ENCODE measurements around the gene RABL6.

RABL6 gene

GRCh38 chr9:136769710-136770191 is 38.0 kb upstream of the RABL6 start:
- TF ChIP-seq SUZ12 (IDR thresholded peaks at IDR 0.05; ENCODE audit: extremely low read depth, insufficient read depth, insufficient read length) (no peak), ZNF274 (IDR thresholded peaks at IDR 0.05; ENCODE audit: low read depth, low read length) (no peak), YY1 (IDR thresholded peaks at IDR 0.05; ENCODE audit: insufficient read depth, insufficient read length) (no peak)
- peaks cover 9% of the 10 kb centered on the region for H3K4me1 ChIP-seq (ENCODE audit: insufficient read depth, insufficient read length)
- H3K9me3 ChIP-seq (ENCODE audit: insufficient read depth, low read length), result peaks cover 20% of the 10 kb centered on the region; the same call in 1 of the 2 replicates
- peaks cover 10% of the 10 kb centered on the region for H3K27me3 ChIP-seq (ENCODE audit: insufficient read depth, insufficient read length)
- H3K4me3 ChIP-seq (ENCODE audit: insufficient read length, low read depth), result peak overlapping the region; percentile 15
- DNase-seq (ENCODE audit: low read depth, low spot score), result peak; percentile 35
- H3K9ac ChIP-seq (ENCODE audit: insufficient read length, low read depth), result no peak overlapping the region
- no peaks in the 10 kb centered on the region for H3K36me3 ChIP-seq (ENCODE audit: insufficient read depth, insufficient read length, low read length)

DNA sequence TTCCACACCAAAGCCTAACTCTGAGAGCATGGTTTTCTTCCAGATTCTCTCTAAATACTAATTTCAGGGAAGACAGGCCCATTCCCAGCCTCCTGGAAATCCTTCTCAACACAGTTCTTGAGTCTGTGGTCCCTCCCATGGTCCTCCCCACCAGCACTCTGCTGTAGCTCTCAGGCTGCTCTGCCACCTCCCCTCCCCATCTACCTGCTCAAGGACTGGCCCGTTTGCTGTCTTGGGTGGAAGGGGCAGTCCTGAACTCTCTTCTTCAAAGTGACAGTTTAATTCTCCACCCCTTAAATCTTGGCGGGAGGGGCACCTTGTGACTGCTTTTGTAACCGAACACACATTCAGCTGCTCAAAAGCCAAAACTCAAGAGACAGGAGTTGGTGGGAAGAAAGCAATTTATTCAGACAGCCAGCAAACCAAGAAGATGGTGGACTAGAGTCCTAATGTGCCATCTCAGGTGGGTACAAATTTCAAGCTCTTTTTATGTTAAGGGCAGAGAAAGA is 35.8 kb upstream of the RABL6 start:
- peaks cover 8% of the 10 kb centered on the region for H3K27me3 ChIP-seq (ENCODE audit: insufficient read depth, insufficient read length)
- no peaks in the 10 kb centered on the region for H3K36me3 ChIP-seq (ENCODE audit: insufficient read depth, insufficient read length, low read length)
- H3K4me1 ChIP-seq (ENCODE audit: insufficient read depth, insufficient read length), result peaks cover 4% of the 10 kb centered on the region
- H3K9me3 ChIP-seq (ENCODE audit: insufficient read depth, low read length), result peaks cover 21% of the 10 kb centered on the region; the same call in 1 of the 2 replicates
- no peak overlapping the region for H3K4me3 ChIP-seq (ENCODE audit: insufficient read length, low read depth)
- no peak overlapping the region for H3K9ac ChIP-seq (ENCODE audit: insufficient read length, low read depth)
- TF ChIP-seq YY1 (IDR thresholded peaks at IDR 0.05; ENCODE audit: insufficient read depth, insufficient read length) (no peak), ZNF274 (IDR thresholded peaks at IDR 0.05; ENCODE audit: low read depth, low read length) (no peak), SUZ12 (IDR thresholded peaks at IDR 0.05; ENCODE audit: extremely low read depth, insufficient read depth, insufficient read length) (no peak)
- DNase-seq (ENCODE audit: low read depth, low spot score), result no peak

GRCh38 chr9:136773386-136774044 is 34.2 kb upstream of the RABL6 start:
- no peaks in the 10 kb centered on the region for H3K36me3 ChIP-seq (ENCODE audit: insufficient read depth, insufficient read length, low read length)
- H3K27me3 ChIP-seq (ENCODE audit: insufficient read depth, insufficient read length), result peaks cover 10% of the 10 kb centered on the region
- H3K4me1 ChIP-seq (ENCODE audit: insufficient read depth, insufficient read length), result peaks cover 4% of the 10 kb centered on the region
- peaks cover 21% of the 10 kb centered on the region; the same call in 1 of the 2 replicates for H3K9me3 ChIP-seq (ENCODE audit: insufficient read depth, low read length)
- TF ChIP-seq ZNF274 (IDR thresholded peaks at IDR 0.05; ENCODE audit: low read depth, low read length) (no peak), YY1 (IDR thresholded peaks at IDR 0.05; ENCODE audit: insufficient read depth, insufficient read length) (peak; percentile 39), SUZ12 (IDR thresholded peaks at IDR 0.05; ENCODE audit: extremely low read depth, insufficient read depth, insufficient read length) (no peak)
- H3K9ac ChIP-seq (ENCODE audit: insufficient read length, low read depth), result no peak overlapping the region
- peak; percentile 70 for DNase-seq (ENCODE audit: low read depth, low spot score)
- H3K4me3 ChIP-seq (ENCODE audit: insufficient read length, low read depth), result no peak overlapping the region

- no peak for TF ChIP-seq SUZ12 (IDR thresholded peaks at IDR 0.05; ENCODE audit: extremely low read depth, insufficient read depth, insufficient read length)
- TF ChIP-seq ZNF274 (IDR thresholded peaks at IDR 0.05; ENCODE audit: low read depth, low read length), result no peak
- TF ChIP-seq YY1 (IDR thresholded peaks at IDR 0.05; ENCODE audit: insufficient read depth, insufficient read length), result no peak
- Histone ChIP-seq H3K27me3 (ENCODE audit: insufficient read depth, insufficient read length) (peaks cover 15% of the 10 kb centered on the region), H3K9me3 (ENCODE audit: insufficient read depth, low read length) (peaks cover 21% of the 10 kb centered on the region; the same call in 1 of the 2 replicates), H3K4me1 (ENCODE audit: insufficient read depth, insufficient read length) (peaks cover 4% of the 10 kb centered on the region), H3K36me3 (ENCODE audit: insufficient read depth, insufficient read length, low read length) (no peaks in the 10 kb centered on the region), H3K4me3 (ENCODE audit: insufficient read length, low read depth) (no peak overlapping the region), H3K9ac (ENCODE audit: insufficient read length, low read depth) (no peak overlapping the region)
- no peak for DNase-seq (ENCODE audit: low read depth, low spot score)
Observed at GRCh38 chr9:136774416-136775045, 33.2 kb upstream of the RABL6 start.

- TF ChIP-seq ZNF274 (IDR thresholded peaks at IDR 0.05; ENCODE audit: low read depth, low read length), result no peak
- TF ChIP-seq SUZ12 (IDR thresholded peaks at IDR 0.05; ENCODE audit: extremely low read depth, insufficient read depth, insufficient read length), result no peak
- no peak for TF ChIP-seq YY1 (IDR thresholded peaks at IDR 0.05; ENCODE audit: insufficient read depth, insufficient read length)
Observed at GRCh38 chr9:136775191-136775590, 32.6 kb upstream of the RABL6 start.

GRCh38 chr9:136776947-136777346 is 30.8 kb upstream of the RABL6 start:
- Histone ChIP-seq H3K9me3 (ENCODE audit: insufficient read depth, low read length) (peaks cover 21% of the 10 kb centered on the region; the same call in 1 of the 2 replicates), H3K4me3 (ENCODE audit: insufficient read length, low read depth) (no peak overlapping the region), H3K4me1 (ENCODE audit: insufficient read depth, insufficient read length) (no peaks in the 10 kb centered on the region), H3K27me3 (ENCODE audit: insufficient read depth, insufficient read length) (peaks cover 15% of the 10 kb centered on the region), H3K36me3 (ENCODE audit: insufficient read depth, insufficient read length, low read length) (no peaks in the 10 kb centered on the region), H3K9ac (ENCODE audit: insufficient read length, low read depth) (no peak overlapping the region)
- TF ChIP-seq YY1 (IDR thresholded peaks at IDR 0.05; ENCODE audit: insufficient read depth, insufficient read length), result no peak
- TF ChIP-seq ZNF274 (IDR thresholded peaks at IDR 0.05; ENCODE audit: low read depth, low read length), result no peak
- TF ChIP-seq SUZ12 (IDR thresholded peaks at IDR 0.05; ENCODE audit: extremely low read depth, insufficient read depth, insufficient read length), result no peak
- no peak for DNase-seq (ENCODE audit: low read depth, low spot score)

More at GRCh38 chr9:136775191-136775590, 32.6 kb upstream of the RABL6 start:
- no peak overlapping the region for H3K4me3 ChIP-seq (ENCODE audit: insufficient read length, low read depth)
- peaks cover 4% of the 10 kb centered on the region for H3K4me1 ChIP-seq (ENCODE audit: insufficient read depth, insufficient read length)
- no peak for DNase-seq (ENCODE audit: low read depth, low spot score)
- no peaks in the 10 kb centered on the region for H3K36me3 ChIP-seq (ENCODE audit: insufficient read depth, insufficient read length, low read length)
- peaks cover 21% of the 10 kb centered on the region; the same call in 1 of the 2 replicates for H3K9me3 ChIP-seq (ENCODE audit: insufficient read depth, low read length)
- H3K9ac ChIP-seq (ENCODE audit: insufficient read length, low read depth), result no peak overlapping the region
- peaks cover 15% of the 10 kb centered on the region for H3K27me3 ChIP-seq (ENCODE audit: insufficient read depth, insufficient read length)

DNA sequence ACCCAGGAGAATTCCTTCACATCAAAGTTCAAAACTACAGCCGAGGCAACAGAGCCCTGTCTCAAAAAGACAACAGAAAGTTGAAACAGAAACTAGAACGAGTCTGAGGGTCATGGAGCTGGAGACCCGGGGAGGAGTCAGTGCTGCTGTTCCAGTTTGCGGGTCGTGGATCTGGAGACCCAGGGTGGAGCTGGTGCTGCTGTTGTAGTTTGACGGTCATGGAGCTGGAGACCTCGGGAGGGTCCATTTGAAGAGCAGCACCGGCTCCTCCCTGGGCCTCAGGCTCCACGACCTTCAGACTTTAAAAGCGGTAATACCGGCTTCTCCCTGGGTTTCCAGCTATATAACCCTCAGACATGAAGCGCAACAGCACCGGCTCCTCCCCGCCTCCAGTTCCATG is 30.4 kb upstream of the RABL6 start:
- TF ChIP-seq ZNF274 (IDR thresholded peaks at IDR 0.05; ENCODE audit: low read depth, low read length), result no peak
- TF ChIP-seq SUZ12 (IDR thresholded peaks at IDR 0.05; ENCODE audit: extremely low read depth, insufficient read depth, insufficient read length), result no peak
- TF ChIP-seq YY1 (IDR thresholded peaks at IDR 0.05; ENCODE audit: insufficient read depth, insufficient read length), result no peak
- H3K4me1 ChIP-seq (ENCODE audit: insufficient read depth, insufficient read length), result no peaks in the 10 kb centered on the region
- peaks cover 21% of the 10 kb centered on the region; the same call in 1 of the 2 replicates for H3K9me3 ChIP-seq (ENCODE audit: insufficient read depth, low read length)
- H3K36me3 ChIP-seq (ENCODE audit: insufficient read depth, insufficient read length, low read length), result no peaks in the 10 kb centered on the region
- no peak overlapping the region for H3K9ac ChIP-seq (ENCODE audit: insufficient read length, low read depth)
- peaks cover 15% of the 10 kb centered on the region for H3K27me3 ChIP-seq (ENCODE audit: insufficient read depth, insufficient read length)
- no peak for DNase-seq (ENCODE audit: low read depth, low spot score)
- H3K4me3 ChIP-seq (ENCODE audit: insufficient read length, low read depth), result no peak overlapping the region
